Measurements from ENCODE around the gene RAB3GAP1. TPM values are rescaled to one million over a fixed set of nuclear protein-coding genes. Genes with fewer than 3 reads are reported as not detected.
"Not testable (repeated sequence)": the region's sequence is repeated elsewhere in the genome, so short reads cannot be mapped to it uniquely, and the experiment has no call there.

RAB3GAP1 gene
- total RNA-seq, 2 experiments from 2014 or later, result 10.3 to 10.7 TPM

- ATAC-seq (no peak), DNase-seq (no peak)
- no peaks in the 10 kb centered on the region for H3K4me1 Mint-ChIP-seq (ENCODE audit: low read depth)
- H3K27ac Mint-ChIP-seq, result no peak overlapping the region
- no peak overlapping the region for H3K4me3 Mint-ChIP-seq
- H3K9me3 Mint-ChIP-seq (ENCODE audit: insufficient read depth), result no peaks in the 10 kb centered on the region
- H3K36me3 Mint-ChIP-seq (ENCODE audit: low read depth), result no peaks in the 10 kb centered on the region
- ChIA-PET CTCF (interaction anchor here (1.3 kb wide), 1 partner anchor 15 kb away, joined by 3 read pairs; no protein-coding TSS in a partner anchor), POLR2A (no interaction called here)
- no peaks in the 10 kb centered on the region for H3K27me3 Mint-ChIP-seq (ENCODE audit: low read depth)
Measured at GRCh38 chr2:135029481-135030134, 22.5 kb upstream of the RAB3GAP1 start.

GRCh38 chr2:135030826-135031225, 21.3 kb upstream of the RAB3GAP1 start:
- no peak for ATAC-seq
- DNase-seq, result no peak
- Mint-ChIP-seq H3K36me3 (ENCODE audit: low read depth) (no peaks in the 10 kb centered on the region), H3K27me3 (ENCODE audit: low read depth) (no peaks in the 10 kb centered on the region), H3K9me3 (ENCODE audit: insufficient read depth) (no peaks in the 10 kb centered on the region), H3K27ac (no peak overlapping the region), H3K4me1 (ENCODE audit: low read depth) (no peaks in the 10 kb centered on the region), H3K4me3 (no peak overlapping the region)
- ChIA-PET POLR2A (no interaction called here), CTCF (interaction anchor here (1.3 kb wide), 1 partner anchor 14 kb away, joined by 3 read pairs; no protein-coding TSS in a partner anchor)

GRCh38 chr2:135033216-135033615, 18.9 kb upstream of the RAB3GAP1 start:
- POLR2A ChIA-PET; ATAC-seq; H3K36me3 Mint-ChIP-seq (ENCODE audit: low read depth); H3K9me3 Mint-ChIP-seq (ENCODE audit: insufficient read depth); CTCF ChIA-PET; H3K4me1 Mint-ChIP-seq (ENCODE audit: low read depth); H3K27ac Mint-ChIP-seq; H3K27me3 Mint-ChIP-seq (ENCODE audit: low read depth); H3K4me3 Mint-ChIP-seq; DNase-seq: not testable (repeated sequence)

- CTCF ChIA-PET, result interaction anchor here (1.2 kb wide), 1 partner anchor 760 kb away, joined by 3 read pairs; no protein-coding TSS in a partner anchor
- ATAC-seq (no peak), DNase-seq (no peak)
- no peaks in the 10 kb centered on the region for H3K9me3 Mint-ChIP-seq (ENCODE audit: insufficient read depth)
- no peak overlapping the region for H3K27ac Mint-ChIP-seq
- H3K36me3 Mint-ChIP-seq (ENCODE audit: low read depth), result no peaks in the 10 kb centered on the region
- H3K27me3 Mint-ChIP-seq (ENCODE audit: low read depth), result peaks cover 2% of the 10 kb centered on the region
- no peaks in the 10 kb centered on the region for H3K4me1 Mint-ChIP-seq (ENCODE audit: low read depth)
- H3K4me3 Mint-ChIP-seq, result no peak overlapping the region
- POLR2A ChIA-PET, result no interaction called here
Measured at GRCh38 chr2:135037831-135038230, 14.3 kb upstream of the RAB3GAP1 start.

GRCh38 chr2:135043345-135043744, 8.7 kb upstream of the RAB3GAP1 start:
- H3K4me1 Mint-ChIP-seq (ENCODE audit: low read depth), result no peaks in the 10 kb centered on the region
- H3K9me3 Mint-ChIP-seq (ENCODE audit: insufficient read depth), result no peaks in the 10 kb centered on the region
- H3K27ac Mint-ChIP-seq, result no peak overlapping the region
- POLR2A ChIA-PET, result no interaction called here
- no peak overlapping the region for H3K4me3 Mint-ChIP-seq
- peaks cover 5% of the 10 kb centered on the region for H3K27me3 Mint-ChIP-seq (ENCODE audit: low read depth)
- DNase-seq (peak; percentile 33), ATAC-seq (no peak)
- CTCF ChIA-PET, result interaction anchor here (0.7 to 1.0 kb wide), 3 partner anchors 16 to 55 kb away, joined by 3 to 4 read pairs (median 3); no protein-coding TSS in a partner anchor
- no peaks in the 10 kb centered on the region for H3K36me3 Mint-ChIP-seq (ENCODE audit: low read depth)

GRCh38 chr2:135047300-135047699, 4.8 kb upstream of the RAB3GAP1 start, which contains the start of gene MAP3K19:
TSS of gene MAP3K19 (minus strand) at chr2:135047447. CDS start at chr2:135024647, 22,800 bp downstream.
- no peak for DNase-seq
- Mint-ChIP-seq H3K27ac (no peak within 1 kb of the TSS), H3K27me3 (ENCODE audit: low read depth) (peaks cover 3% of the 10 kb centered on the region), H3K4me3 (no peak within 1 kb of the TSS), H3K4me1 (ENCODE audit: low read depth) (peaks cover 17% of the 10 kb centered on the region), H3K9me3 (ENCODE audit: insufficient read depth) (no peaks in the 10 kb centered on the region), H3K36me3 (ENCODE audit: low read depth) (no peaks in the 10 kb centered on the region)
- POLR2A ChIA-PET, result no interaction called here
- no peak for ATAC-seq
- CTCF ChIA-PET, result no interaction called here

GRCh38 chr2:135048122-135048521, 4.0 kb upstream of the RAB3GAP1 start:
- Mint-ChIP-seq H3K27me3 (ENCODE audit: low read depth) (peaks cover 3% of the 10 kb centered on the region), H3K36me3 (ENCODE audit: low read depth) (no peaks in the 10 kb centered on the region), H3K4me1 (ENCODE audit: low read depth) (peaks cover 18% of the 10 kb centered on the region), H3K27ac (no peak overlapping the region), H3K9me3 (ENCODE audit: insufficient read depth) (no peaks in the 10 kb centered on the region), H3K4me3 (no peak overlapping the region)
- ChIA-PET CTCF (no interaction called here), POLR2A (interaction anchor here (1.2 kb wide), 1 partner anchor 552 kb away, joined by 3 read pairs; no protein-coding TSS in a partner anchor)
- ATAC-seq (no peak), DNase-seq (no peak)

- ChIA-PET POLR2A (no interaction called here), CTCF (no interaction called here)
- Mint-ChIP-seq H3K4me1 (ENCODE audit: low read depth) (peaks cover 37% of the 10 kb centered on the region), H3K27ac (no peak overlapping the region), H3K4me3 (peak overlapping the region; percentile 56), H3K9me3 (ENCODE audit: insufficient read depth) (no peaks in the 10 kb centered on the region), H3K27me3 (ENCODE audit: low read depth) (no peaks in the 10 kb centered on the region), H3K36me3 (ENCODE audit: low read depth) (peaks cover 4% of the 10 kb centered on the region)
- DNase-seq, result no peak
- ATAC-seq, result no peak
Measured at GRCh38 chr2:135050132-135050531, 2.0 kb upstream of the RAB3GAP1 start.

- Mint-ChIP-seq H3K36me3 (ENCODE audit: low read depth) (peaks cover 6% of the 10 kb centered on the region), H3K27ac (peak overlapping the region; percentile 60), H3K27me3 (ENCODE audit: low read depth) (no peaks in the 10 kb centered on the region), H3K9me3 (ENCODE audit: insufficient read depth) (no peaks in the 10 kb centered on the region), H3K4me1 (ENCODE audit: low read depth) (peaks cover 40% of the 10 kb centered on the region), H3K4me3 (peak overlapping the region; percentile 56)
- ATAC-seq, result no peak
- no peak for DNase-seq
- POLR2A ChIA-PET, result interaction anchor here (1.6 kb wide), 1 partner anchor 194 kb away, joined by 3 read pairs; no protein-coding TSS in a partner anchor
- CTCF ChIA-PET, result no interaction called here
Measured at GRCh38 chr2:135050684-135051083, 1.4 kb upstream of the RAB3GAP1 start.

GRCh38 chr2:135052997-135053474, 944 bp downstream of the RAB3GAP1 start:
- DNase-seq, result peak; percentile 42
- H3K4me3 Mint-ChIP-seq, result peak overlapping the region; percentile 94
- H3K9me3 Mint-ChIP-seq (ENCODE audit: insufficient read depth), result no peaks in the 10 kb centered on the region
- ChIA-PET POLR2A (interaction anchor here (0.6 to 1.4 kb wide), 5 partner anchors 33 to 690 kb away, joined by 3 to 5 read pairs (median 3); partner anchors contain the start of gene ZRANB3), CTCF (interaction anchor here (1.5 to 3.0 kb wide), 2 partner anchors 48 to 192 kb away, joined by 3 to 15 read pairs; no protein-coding TSS in a partner anchor)
- peaks cover 48% of the 10 kb centered on the region for H3K4me1 Mint-ChIP-seq (ENCODE audit: low read depth)
- peaks cover 15% of the 10 kb centered on the region for H3K36me3 Mint-ChIP-seq (ENCODE audit: low read depth)
- H3K27me3 Mint-ChIP-seq (ENCODE audit: low read depth), result no peaks in the 10 kb centered on the region
- H3K27ac Mint-ChIP-seq, result peak overlapping the region; percentile 100
- ATAC-seq, result peak; percentile 20

GRCh38 chr2:135055182-135055786, 3.2 kb downstream of the RAB3GAP1 start:
- DNase-seq, result no peak

GRCh38 chr2:135056790-135057189, 4.7 kb downstream of the RAB3GAP1 start:
- H3K36me3 Mint-ChIP-seq (ENCODE audit: low read depth), result peaks cover 35% of the 10 kb centered on the region
- H3K27me3 Mint-ChIP-seq (ENCODE audit: low read depth), result no peaks in the 10 kb centered on the region
- H3K4me3 Mint-ChIP-seq, result no peak overlapping the region
- ChIA-PET POLR2A (no interaction called here), CTCF (no interaction called here)
- no peaks in the 10 kb centered on the region for H3K9me3 Mint-ChIP-seq (ENCODE audit: insufficient read depth)
- ATAC-seq (no peak), DNase-seq (no peak)
- H3K4me1 Mint-ChIP-seq (ENCODE audit: low read depth), result peaks cover 31% of the 10 kb centered on the region
- no peak overlapping the region for H3K27ac Mint-ChIP-seq

More at GRCh38 chr2:135055182-135055786, 3.2 kb downstream of the RAB3GAP1 start:
- CTCF ChIA-PET, result interaction anchor here (1.4 to 1.5 kb wide), 2 partner anchors 52 to 743 kb away, joined by 3 to 5 read pairs; no protein-coding TSS in a partner anchor
- Mint-ChIP-seq H3K4me3 (no peak overlapping the region), H3K27me3 (ENCODE audit: low read depth) (no peaks in the 10 kb centered on the region), H3K9me3 (ENCODE audit: insufficient read depth) (no peaks in the 10 kb centered on the region), H3K27ac (no peak overlapping the region), H3K4me1 (ENCODE audit: low read depth) (peaks cover 40% of the 10 kb centered on the region), H3K36me3 (ENCODE audit: low read depth) (peaks cover 24% of the 10 kb centered on the region)
- no peak for ATAC-seq
- POLR2A ChIA-PET, result no interaction called here

All from activated CD8-positive, alpha-beta T cell treated with anti-CD3 and anti-CD28 coated beads, Interleukin-2, amount 10 ng/mL, durations not matched to agents 7 days and 5 days (primary cell).